ENCODE results near the gene ANKMY1.

ANKMY1 gene

DNA sequence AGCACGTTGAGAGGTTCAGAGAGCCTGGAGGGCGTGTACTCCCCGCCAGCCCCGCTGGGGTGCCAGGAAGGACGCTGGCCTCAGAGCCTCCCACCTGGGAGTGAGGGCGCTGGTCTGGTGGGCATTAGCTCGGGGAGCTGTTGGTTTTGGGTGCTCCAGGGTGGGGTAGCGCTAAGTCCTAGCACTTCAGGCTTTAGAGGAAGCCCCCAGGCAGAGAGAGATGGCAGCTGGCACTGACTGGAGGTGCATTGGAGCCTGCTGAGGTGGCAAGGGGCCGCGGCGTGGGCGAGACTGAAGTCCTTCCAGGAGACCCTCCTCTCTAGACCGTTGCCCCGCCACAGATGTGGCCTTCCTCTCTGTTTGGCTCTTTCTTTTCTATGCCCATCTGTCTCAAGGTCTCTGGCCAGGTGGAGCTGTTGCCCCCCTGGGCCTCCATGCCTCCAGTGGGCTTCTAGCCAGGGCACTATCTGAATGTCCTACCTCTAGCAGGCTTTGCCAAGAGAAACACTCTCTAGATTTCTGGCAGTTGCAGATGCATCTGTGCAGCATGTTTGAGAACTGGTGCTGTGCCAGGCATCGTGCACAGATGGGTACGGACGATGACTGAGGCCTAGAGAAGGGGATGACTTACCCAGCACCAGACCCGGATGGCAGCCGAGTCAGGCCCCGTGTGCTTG is 35.4 kb upstream of the ANKMY1 start:
- no peak overlapping the region for H3K27ac ChIP-seq
- peaks cover 19% of the 10 kb centered on the region for H3K79me2 ChIP-seq (ENCODE audit: insufficient read depth, low read depth)
- H3K4me3 ChIP-seq (IDR thresholded peaks at IDR 0.05; ENCODE audit: insufficient read depth, low read depth, low read length) = no peak overlapping the region
- H3K4me1 ChIP-seq (ENCODE audit: low read depth, poor library complexity, severe bottlenecking) = peaks cover 6% of the 10 kb centered on the region
- H3K9ac ChIP-seq = no peak overlapping the region
- no peak overlapping the region for H2AFZ ChIP-seq (ENCODE audit: low read depth)
- no peaks in the 10 kb centered on the region for H3K27me3 ChIP-seq (ENCODE audit: insufficient read depth, low read depth)
- H4K20me1 ChIP-seq (ENCODE audit: insufficient read depth) = no peaks in the 10 kb centered on the region
- no peak overlapping the region for H3K4me2 ChIP-seq
- TF ChIP-seq CTCF (conservative IDR thresholded peaks at IDR 0.05; ENCODE audit: low read depth, low read length) = no peak
- H3K36me3 ChIP-seq (ENCODE audit: insufficient read depth) = no peaks in the 10 kb centered on the region

DNA sequence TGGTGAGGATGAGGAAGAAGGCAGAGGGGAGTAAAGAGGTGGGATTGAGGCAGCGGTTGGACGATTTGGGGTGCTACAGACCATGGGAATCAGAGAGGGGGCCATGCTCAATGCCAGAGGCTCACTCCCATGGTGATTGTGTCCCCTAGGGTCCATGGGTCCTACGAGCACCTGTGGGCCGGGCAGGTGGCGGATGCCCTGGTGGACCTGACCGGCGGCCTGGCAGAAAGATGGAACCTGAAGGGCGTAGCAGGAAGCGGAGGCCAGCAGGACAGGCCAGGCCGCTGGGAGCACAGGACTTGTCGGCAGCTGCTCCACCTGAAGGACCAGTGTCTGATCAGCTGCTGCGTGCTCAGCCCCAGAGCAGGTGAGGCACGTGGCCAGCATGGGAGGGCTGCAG is 34.0 kb upstream of the ANKMY1 start:
- Histone ChIP-seq H3K4me3 (IDR thresholded peaks at IDR 0.05; ENCODE audit: insufficient read depth, low read depth, low read length) (no peak overlapping the region), H3K27me3 (ENCODE audit: insufficient read depth, low read depth) (no peaks in the 10 kb centered on the region), H3K36me3 (ENCODE audit: insufficient read depth) (no peaks in the 10 kb centered on the region), H3K4me1 (ENCODE audit: low read depth, poor library complexity, severe bottlenecking) (peaks cover 7% of the 10 kb centered on the region), H2AFZ (ENCODE audit: low read depth) (no peak overlapping the region), H3K79me2 (ENCODE audit: insufficient read depth, low read depth) (peaks cover 27% of the 10 kb centered on the region), H3K4me2 (no peak overlapping the region), H3K27ac (no peak overlapping the region), H3K9ac (no peak overlapping the region), H4K20me1 (ENCODE audit: insufficient read depth) (no peaks in the 10 kb centered on the region)
- no peak for TF ChIP-seq CTCF (conservative IDR thresholded peaks at IDR 0.05; ENCODE audit: low read depth, low read length)

GRCh38 chr2:240591226-240591625 is 33.4 kb upstream of the ANKMY1 start:
- Histone ChIP-seq H3K79me2 (ENCODE audit: insufficient read depth, low read depth) (peaks cover 27% of the 10 kb centered on the region), H3K4me1 (ENCODE audit: low read depth, poor library complexity, severe bottlenecking) (peaks cover 7% of the 10 kb centered on the region), H3K4me2 (no peak overlapping the region), H3K27me3 (ENCODE audit: insufficient read depth, low read depth) (no peaks in the 10 kb centered on the region), H3K9ac (no peak overlapping the region), H3K27ac (no peak overlapping the region), H3K4me3 (IDR thresholded peaks at IDR 0.05; ENCODE audit: insufficient read depth, low read depth, low read length) (no peak overlapping the region), H3K36me3 (ENCODE audit: insufficient read depth) (no peaks in the 10 kb centered on the region), H4K20me1 (ENCODE audit: insufficient read depth) (no peaks in the 10 kb centered on the region), H2AFZ (ENCODE audit: low read depth) (no peak overlapping the region)
- no peak for TF ChIP-seq CTCF (conservative IDR thresholded peaks at IDR 0.05; ENCODE audit: low read depth, low read length)

DNA sequence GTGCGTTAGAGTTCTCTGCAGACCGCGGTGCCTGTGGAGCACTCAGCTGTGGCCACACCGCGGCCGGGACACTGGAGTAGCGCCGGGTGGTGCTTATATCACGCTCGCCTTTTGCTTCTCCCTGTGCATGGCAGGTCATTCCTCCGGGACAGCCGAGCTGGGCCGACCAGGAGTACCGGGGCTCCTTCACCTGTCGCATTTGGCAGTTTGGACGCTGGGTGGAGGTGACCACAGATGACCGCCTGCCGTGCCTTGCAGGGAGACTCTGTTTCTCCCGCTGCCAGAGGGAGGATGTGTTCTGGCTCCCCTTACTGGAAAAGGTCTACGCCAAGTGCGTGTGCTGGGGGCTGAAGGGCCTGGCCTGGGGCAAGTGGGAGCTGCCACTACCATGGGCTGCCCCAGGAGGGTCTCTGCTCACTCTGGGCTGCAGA is 32.9 kb upstream of the ANKMY1 start:
- Histone ChIP-seq H3K4me2 (no peak overlapping the region), H3K36me3 (ENCODE audit: insufficient read depth) (no peaks in the 10 kb centered on the region), H3K4me1 (ENCODE audit: low read depth, poor library complexity, severe bottlenecking) (peaks cover 7% of the 10 kb centered on the region), H4K20me1 (ENCODE audit: insufficient read depth) (no peaks in the 10 kb centered on the region), H3K79me2 (ENCODE audit: insufficient read depth, low read depth) (peaks cover 27% of the 10 kb centered on the region), H3K9ac (no peak overlapping the region), H3K27me3 (ENCODE audit: insufficient read depth, low read depth) (no peaks in the 10 kb centered on the region), H2AFZ (ENCODE audit: low read depth) (no peak overlapping the region), H3K27ac (no peak overlapping the region), H3K4me3 (IDR thresholded peaks at IDR 0.05; ENCODE audit: insufficient read depth, low read depth, low read length) (no peak overlapping the region)
- TF ChIP-seq CTCF (conservative IDR thresholded peaks at IDR 0.05; ENCODE audit: low read depth, low read length) = no peak
